Fibroblast of skin of right biceps (primary cell): ENCODE measurements around the gene SEC24C.

Source experiments
- DNase-seq: peaks from one replicate; pipeline ENCODE4 v3.0.0-alpha.2; 2013

The SEC24C gene

GRCh38 chr10:73797324-73798025 is 53.3 kb downstream of the SEC24C start:
- DNase-seq, result no peak

- DNase-seq, result no peak
These were observed 53.9 kb downstream of the SEC24C start for GRCh38 chr10:73798087-73798486.

GRCh38 chr10:73798927-73799560 is 54.9 kb downstream of the SEC24C start:
- no peak for DNase-seq

GRCh38 chr10:73799899-73800559 is 55.9 kb downstream of the SEC24C start:
- no peak for DNase-seq

GRCh38 chr10:73800560-73801252 is 56.5 kb downstream of the SEC24C start:
- no peak for DNase-seq

- no peak for DNase-seq
These were observed 57.0 kb downstream of the SEC24C start for GRCh38 chr10:73801253-73801590.

- DNase-seq, result no peak
These were observed 58.3 kb downstream of the SEC24C start for GRCh38 chr10:73802276-73802991.

- DNase-seq, result no peak
These were observed 59.6 kb downstream of the SEC24C start for GRCh38 chr10:73803680-73804286.

- DNase-seq, result no peak
These were observed 62.2 kb downstream of the SEC24C start for GRCh38 chr10:73806176-73806950.

- DNase-seq, result no peak
These were observed 63.3 kb downstream of the SEC24C start for GRCh38 chr10:73807471-73807870.

- DNase-seq, result no peak
These were observed 64.0 kb downstream of the SEC24C start for GRCh38 chr10:73808021-73808815.

- DNase-seq, result no peak
These were observed 65.1 kb downstream of the SEC24C start for GRCh38 chr10:73809061-73809818.

- peak; percentile 6 for DNase-seq
These were observed 66.2 kb downstream of the SEC24C start for GRCh38 chr10:73810358-73810734.

- peak; percentile 14 for DNase-seq
These were observed 66.7 kb downstream of the SEC24C start for GRCh38 chr10:73810735-73811465.

- DNase-seq, result no peak
These were observed 68.5 kb downstream of the SEC24C start for GRCh38 chr10:73812657-73813056.

GRCh38 chr10:73813333-73813732 is 69.2 kb downstream of the SEC24C start:
- no peak for DNase-seq

GRCh38 chr10:73814276-73814895 is 70.2 kb downstream of the SEC24C start:
- DNase-seq, result no peak

GRCh38 chr10:73814896-73815718 is 70.9 kb downstream of the SEC24C start:
- no peak for DNase-seq
